Liver (tissue), 9 donors: ENCODE results near the gene KIF2C. TPM values are rescaled to one million over a fixed set of nuclear protein-coding genes. Genes with fewer than 3 reads are reported as not detected.

Source experiments
- DNase-seq: peaks from one replicate; pipeline ENCODE4 v3.0.0-alpha.2; 2017; ENCODE audit warnings: low spot score
- H3K27ac ChIP-seq, 2 donors: one replicate each; pipeline ENCODE4 v1.7.0; 2013; ENCODE audit warnings: inconsistent platforms in 2 of 2, low read length in 2 of 2, control low read depth in 1 of 2, low read depth in 1 of 2, mild to moderate bottlenecking in 1 of 2
- H3K27me3 ChIP-seq, 4 donors: one replicate each; pipeline versions ENCODE4 v1.6.1 to v1.7.0; 2013; ENCODE audit warnings: low read length in 3 of 4, inconsistent platforms in 1 of 4, mild to moderate bottlenecking in 1 of 4, moderate library complexity in 1 of 4; ENCODE audit not compliant: control insufficient read depth in 4 of 4, insufficient read depth in 4 of 4
- H3K36me3 ChIP-seq, 4 donors: one replicate each; pipeline versions ENCODE4 v1.6.1 to v1.7.0; 2013; ENCODE audit warnings: low read length in 3 of 4, mild to moderate bottlenecking in 3 of 4, low read depth in 1 of 4, moderate library complexity in 1 of 4; ENCODE audit not compliant: control insufficient read depth in 4 of 4, insufficient read depth in 3 of 4
- H3K4me1 ChIP-seq, 4 donors: one replicate each; pipeline versions ENCODE4 v1.6.1 to v1.7.0; 2013; ENCODE audit warnings: low read length in 3 of 4, mild to moderate bottlenecking in 3 of 4, moderate library complexity in 1 of 4; ENCODE audit not compliant: control insufficient read depth in 4 of 4, insufficient read depth in 4 of 4
- H3K4me3 ChIP-seq, 3 donors: one replicate each; pipeline versions ENCODE4 v1.6.1 to v1.7.0; 2013; ENCODE audit warnings: low read length in 3 of 3, control low read depth in 1 of 3, low read depth in 1 of 3, mild to moderate bottlenecking in 1 of 3
- H3K9ac ChIP-seq, 2 donors: one replicate each; pipeline ENCODE4 v1.7.0; 2013; ENCODE audit warnings: low read length in 2 of 2, mild to moderate bottlenecking in 2 of 2, moderate library complexity in 2 of 2, control low read depth in 1 of 2, low read depth in 1 of 2
- H3K9me3 ChIP-seq, 4 donors: one replicate each; pipeline versions ENCODE4 v1.6.1 to v1.7.0; 2013; ENCODE audit warnings: low read length in 3 of 4; ENCODE audit not compliant: control insufficient read depth in 4 of 4
- EGR1 ChIP-seq, 2 donors: IDR thresholded peaks; 2 replicates each; pipeline ENCODE4 v1.6.1; 2016 to 2018; ENCODE audit warnings: antibody characterized with exemption in 2 of 2, low read depth in 2 of 2
- FOXA1 ChIP-seq: IDR thresholded peaks from 2 replicates; pipeline ENCODE4 v1.6.1; 2016; ENCODE audit warnings: antibody characterized with exemption
- FOXA2 ChIP-seq: IDR thresholded peaks from 2 replicates; pipeline ENCODE4 v1.6.1; 2016; ENCODE audit warnings: antibody characterized with exemption
- GABPA ChIP-seq, 2 donors: IDR thresholded peaks in 1 of 2; conservative IDR thresholded peaks in 1 of 2; 2 replicates each; pipeline ENCODE4 v1.6.1; 2016; ENCODE audit warnings: antibody characterized with exemption in 2 of 2, mild to moderate bottlenecking in 1 of 2, moderate library complexity in 1 of 2
- HNF4A ChIP-seq, 2 donors: conservative IDR thresholded peaks; 2 replicates each; pipeline ENCODE4 v1.6.1; 2016; ENCODE audit warnings: antibody characterized with exemption in 2 of 2, mild to moderate bottlenecking in 2 of 2
- HNF4G ChIP-seq: IDR thresholded peaks from 2 replicates; pipeline ENCODE4 v1.6.1; 2016; ENCODE audit warnings: antibody characterized with exemption
- JUND ChIP-seq, 2 donors: IDR thresholded peaks; 2 replicates each; pipeline ENCODE4 v1.6.1; 2016; ENCODE audit warnings: antibody characterized with exemption in 2 of 2
- NR2F2 ChIP-seq: IDR thresholded peaks from 2 replicates; pipeline ENCODE4 v1.6.1; 2016; ENCODE audit warnings: antibody characterized with exemption
- RAD21 ChIP-seq, 2 donors: IDR thresholded peaks; 2 replicates each; pipeline ENCODE4 v1.6.1; 2016; ENCODE audit warnings: antibody characterized with exemption in 2 of 2, mild to moderate bottlenecking in 2 of 2
- RXRA ChIP-seq, 2 donors: IDR thresholded peaks; 2 replicates each; pipeline ENCODE4 v1.6.1; 2017 to 2018; ENCODE audit warnings: antibody characterized with exemption in 2 of 2, mild to moderate bottlenecking in 1 of 2
- SP1 ChIP-seq: IDR thresholded peaks from 2 replicates; pipeline ENCODE4 v1.6.1; 2018; ENCODE audit warnings: antibody characterized with exemption, mild to moderate bottlenecking
- TAF1 ChIP-seq: conservative IDR thresholded peaks from 2 replicates; pipeline ENCODE4 v1.6.1; 2016; ENCODE audit warnings: antibody characterized with exemption, mild to moderate bottlenecking
- YY1 ChIP-seq: IDR thresholded peaks from 2 replicates; pipeline ENCODE4 v1.6.1; 2016; ENCODE audit warnings: antibody characterized with exemption, mild to moderate bottlenecking
- WGBS: extraction: QIAGEN DNeasy Blood & Tissue Kit; methylation state at CpG from one replicate; pipeline ENCODE4 v1.1.7; 2013; 5-methylcytosine and 5-hydroxymethylcytosine counted together
- polyA plus RNA-seq, 2 donors: library from polyadenylated mRNA; stranded (reverse) in 1 of 2; unstranded in 1 of 2; fragments of 200-250 nt in 1 of 2; fragments of >200 nt in 1 of 2; fragmentation: Nextera tagmentation in 1 of 2; extraction: Ambion mirVana in 1 of 2; gene quantifications; one replicate each; pipeline versions ENCODE4 v1.2.1 to v1.2.3, GENCODE V29; 2013 to 2015
- total RNA-seq, 2 donors: library from RNA; depleted of rRNA; stranded (reverse); fragments of >200 nt; gene quantifications; one replicate each; pipeline ENCODE4 v1.2.3, GENCODE V29; 2014
- TF ChIP-seq, protein P1 (sequence below): fragments of 150-350 bp; IDR thresholded peaks from 2 replicates; pipeline ENCODE4 v1.5.1; 2017; ENCODE audit warnings: improper control_type of control experiment, low read depth, low read length; ENCODE audit not compliant: missing input control
- TF ChIP-seq, protein P2 (sequence below): IDR thresholded peaks from 2 replicates; pipeline ENCODE4 v1.6.1; 2016; ENCODE audit warnings: antibody characterized with exemption
- TF ChIP-seq, protein P3 (sequence below): IDR thresholded peaks from 2 replicates; pipeline ENCODE4 v1.6.1; 2016; ENCODE audit warnings: antibody characterized with exemption
- TF ChIP-seq, protein P4 (sequence below): IDR thresholded peaks from 2 replicates; pipeline ENCODE4 v1.6.1; 2016; ENCODE audit warnings: antibody characterized with exemption, mild to moderate bottlenecking
- TF ChIP-seq, protein P5 (sequence below): IDR thresholded peaks from 2 replicates; pipeline ENCODE4 v1.6.1; 2016; ENCODE audit warnings: antibody characterized with exemption
- donor health status: healthy.
- donor health status: healthy.
- donor health status: healthy.
- donor health status: healthy.
- donor health status: healthy.

Gene KIF2C
- total and polyA plus RNA-seq, 4 donors = 0.17 to 26.7 (median 0.73) TPM

DNA sequence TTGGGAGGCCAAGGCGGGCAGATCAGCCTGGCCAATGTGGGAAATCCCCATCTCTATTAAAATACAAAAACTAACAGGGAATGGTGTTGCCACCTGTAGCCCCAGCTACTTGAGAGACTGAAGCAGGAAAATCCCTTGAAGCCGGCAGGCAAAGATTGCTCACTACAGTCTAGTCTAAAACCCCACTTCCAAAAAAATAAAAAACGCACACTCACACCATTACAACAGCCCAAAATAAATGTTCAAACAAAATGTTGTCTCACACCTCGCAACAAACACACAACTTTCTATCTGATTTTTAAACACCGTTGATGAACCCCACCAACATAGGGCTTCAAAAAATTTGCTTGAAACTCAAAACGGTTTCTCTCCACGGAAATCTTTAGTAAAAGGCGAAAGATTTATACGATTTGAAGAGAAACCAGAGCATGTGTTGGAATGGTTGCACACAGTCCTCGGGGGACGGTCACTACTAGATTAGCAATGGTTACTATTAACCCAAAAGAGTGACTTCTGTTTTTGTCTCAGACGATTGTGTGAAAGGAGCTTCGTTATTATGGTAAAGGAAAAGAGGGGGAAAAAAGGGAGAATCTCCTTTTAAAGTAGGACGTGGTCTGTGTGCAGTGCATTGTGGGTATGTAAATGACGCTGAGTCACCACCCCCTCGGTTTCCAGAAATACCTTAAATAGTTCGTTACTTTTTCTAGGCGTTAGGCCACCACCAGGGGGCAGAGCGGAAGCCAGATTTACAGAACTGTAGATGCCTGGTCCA, 8.7 kb upstream of the KIF2C start, which contains the start of gene RNU5D-1:
TSS of gene RNU5D-1 (minus strand) at position 430 of the 772 bp plus-strand sequence.
- under 1% methylated on average over 19 of the region's 19 CpGs for WGBS
- H3K36me3 ChIP-seq = no peaks in the 10 kb centered on the region
- TF ChIP-seq HNF4A (conservative IDR thresholded peaks at IDR 0.05) (peak; percentile 2 to 4), FOXA1 (peak; percentile 32), JUND (IDR thresholded peaks at IDR 0.05) (peak; percentile 96 to 98), RXRA (IDR thresholded peaks at IDR 0.05) (peak in 1 of 2 donors; percentile 6), NR2F2 (no peak), GABPA (IDR thresholded peaks at IDR 0.05 in 1 of 2, conservative IDR thresholded peaks at IDR 0.05 in 1 of 2) (peak; percentile 39), YY1 (peak; percentile 43), FOXA2 (peak; percentile 48), RAD21 (IDR thresholded peaks at IDR 0.05) (peak; percentile 64 to 76), TAF1 (peak; percentile 51), SP1 (peak; percentile 77), HNF4G (no peak), EGR1 (IDR thresholded peaks at IDR 0.05; ENCODE audit: low read depth in 2 of 2) (peak; percentile 33 to 54)
- TF ChIP-seq, protein P1, sequence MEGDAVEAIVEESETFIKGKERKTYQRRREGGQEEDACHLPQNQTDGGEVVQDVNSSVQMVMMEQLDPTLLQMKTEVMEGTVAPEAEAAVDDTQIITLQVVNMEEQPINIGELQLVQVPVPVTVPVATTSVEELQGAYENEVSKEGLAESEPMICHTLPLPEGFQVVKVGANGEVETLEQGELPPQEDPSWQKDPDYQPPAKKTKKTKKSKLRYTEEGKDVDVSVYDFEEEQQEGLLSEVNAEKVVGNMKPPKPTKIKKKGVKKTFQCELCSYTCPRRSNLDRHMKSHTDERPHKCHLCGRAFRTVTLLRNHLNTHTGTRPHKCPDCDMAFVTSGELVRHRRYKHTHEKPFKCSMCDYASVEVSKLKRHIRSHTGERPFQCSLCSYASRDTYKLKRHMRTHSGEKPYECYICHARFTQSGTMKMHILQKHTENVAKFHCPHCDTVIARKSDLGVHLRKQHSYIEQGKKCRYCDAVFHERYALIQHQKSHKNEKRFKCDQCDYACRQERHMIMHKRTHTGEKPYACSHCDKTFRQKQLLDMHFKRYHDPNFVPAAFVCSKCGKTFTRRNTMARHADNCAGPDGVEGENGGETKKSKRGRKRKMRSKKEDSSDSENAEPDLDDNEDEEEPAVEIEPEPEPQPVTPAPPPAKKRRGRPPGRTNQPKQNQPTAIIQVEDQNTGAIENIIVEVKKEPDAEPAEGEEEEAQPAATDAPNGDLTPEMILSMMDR = peak; percentile 86
- TF ChIP-seq, protein P2, sequence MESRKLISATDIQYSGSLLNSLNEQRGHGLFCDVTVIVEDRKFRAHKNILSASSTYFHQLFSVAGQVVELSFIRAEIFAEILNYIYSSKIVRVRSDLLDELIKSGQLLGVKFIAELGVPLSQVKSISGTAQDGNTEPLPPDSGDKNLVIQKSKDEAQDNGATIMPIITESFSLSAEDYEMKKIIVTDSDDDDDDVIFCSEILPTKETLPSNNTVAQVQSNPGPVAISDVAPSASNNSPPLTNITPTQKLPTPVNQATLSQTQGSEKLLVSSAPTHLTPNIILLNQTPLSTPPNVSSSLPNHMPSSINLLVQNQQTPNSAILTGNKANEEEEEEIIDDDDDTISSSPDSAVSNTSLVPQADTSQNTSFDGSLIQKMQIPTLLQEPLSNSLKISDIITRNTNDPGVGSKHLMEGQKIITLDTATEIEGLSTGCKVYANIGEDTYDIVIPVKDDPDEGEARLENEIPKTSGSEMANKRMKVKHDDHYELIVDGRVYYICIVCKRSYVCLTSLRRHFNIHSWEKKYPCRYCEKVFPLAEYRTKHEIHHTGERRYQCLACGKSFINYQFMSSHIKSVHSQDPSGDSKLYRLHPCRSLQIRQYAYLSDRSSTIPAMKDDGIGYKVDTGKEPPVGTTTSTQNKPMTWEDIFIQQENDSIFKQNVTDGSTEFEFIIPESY = peak; percentile 39
- TF ChIP-seq, protein P3, sequence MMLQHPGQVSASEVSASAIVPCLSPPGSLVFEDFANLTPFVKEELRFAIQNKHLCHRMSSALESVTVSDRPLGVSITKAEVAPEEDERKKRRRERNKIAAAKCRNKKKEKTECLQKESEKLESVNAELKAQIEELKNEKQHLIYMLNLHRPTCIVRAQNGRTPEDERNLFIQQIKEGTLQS = peak; percentile 69
- TF ChIP-seq, protein P4, sequence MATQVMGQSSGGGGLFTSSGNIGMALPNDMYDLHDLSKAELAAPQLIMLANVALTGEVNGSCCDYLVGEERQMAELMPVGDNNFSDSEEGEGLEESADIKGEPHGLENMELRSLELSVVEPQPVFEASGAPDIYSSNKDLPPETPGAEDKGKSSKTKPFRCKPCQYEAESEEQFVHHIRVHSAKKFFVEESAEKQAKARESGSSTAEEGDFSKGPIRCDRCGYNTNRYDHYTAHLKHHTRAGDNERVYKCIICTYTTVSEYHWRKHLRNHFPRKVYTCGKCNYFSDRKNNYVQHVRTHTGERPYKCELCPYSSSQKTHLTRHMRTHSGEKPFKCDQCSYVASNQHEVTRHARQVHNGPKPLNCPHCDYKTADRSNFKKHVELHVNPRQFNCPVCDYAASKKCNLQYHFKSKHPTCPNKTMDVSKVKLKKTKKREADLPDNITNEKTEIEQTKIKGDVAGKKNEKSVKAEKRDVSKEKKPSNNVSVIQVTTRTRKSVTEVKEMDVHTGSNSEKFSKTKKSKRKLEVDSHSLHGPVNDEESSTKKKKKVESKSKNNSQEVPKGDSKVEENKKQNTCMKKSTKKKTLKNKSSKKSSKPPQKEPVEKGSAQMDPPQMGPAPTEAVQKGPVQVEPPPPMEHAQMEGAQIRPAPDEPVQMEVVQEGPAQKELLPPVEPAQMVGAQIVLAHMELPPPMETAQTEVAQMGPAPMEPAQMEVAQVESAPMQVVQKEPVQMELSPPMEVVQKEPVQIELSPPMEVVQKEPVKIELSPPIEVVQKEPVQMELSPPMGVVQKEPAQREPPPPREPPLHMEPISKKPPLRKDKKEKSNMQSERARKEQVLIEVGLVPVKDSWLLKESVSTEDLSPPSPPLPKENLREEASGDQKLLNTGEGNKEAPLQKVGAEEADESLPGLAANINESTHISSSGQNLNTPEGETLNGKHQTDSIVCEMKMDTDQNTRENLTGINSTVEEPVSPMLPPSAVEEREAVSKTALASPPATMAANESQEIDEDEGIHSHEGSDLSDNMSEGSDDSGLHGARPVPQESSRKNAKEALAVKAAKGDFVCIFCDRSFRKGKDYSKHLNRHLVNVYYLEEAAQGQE = peak; percentile 64
- TF ChIP-seq, protein P5, sequence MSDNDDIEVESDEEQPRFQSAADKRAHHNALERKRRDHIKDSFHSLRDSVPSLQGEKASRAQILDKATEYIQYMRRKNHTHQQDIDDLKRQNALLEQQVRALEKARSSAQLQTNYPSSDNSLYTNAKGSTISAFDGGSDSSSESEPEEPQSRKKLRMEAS = peak; percentile 64
- H3K4me1 ChIP-seq = peaks cover 0 to 1% (median 0%) of the 10 kb centered on the region in 4 donors
- peak; percentile 95 for DNase-seq
- H3K27me3 ChIP-seq = no peaks in the 10 kb centered on the region
- no peaks in the 10 kb centered on the region for H3K9me3 ChIP-seq
- peak within 1 kb of the TSS in 1 of 3 donors; percentile 9 for H3K4me3 ChIP-seq
- H3K9ac ChIP-seq = peak within 1 kb of the TSS; percentile 66 to 91
- peak within 1 kb of the TSS; percentile 90 to 98 for H3K27ac ChIP-seq
